Measurements from ENCODE around the gene DYNC1I2.
"Not testable (repeated sequence)": the region's sequence is repeated elsewhere in the genome, so short reads cannot be mapped to it uniquely, and the experiment has no call there.

DYNC1I2 gene

GRCh38 chr2:171774581-171774980 lies 87.3 kb downstream of the DYNC1I2 start:
- DNase-seq (ENCODE audit: low spot score) = not testable (repeated sequence)

- DNase-seq (ENCODE audit: low spot score) = no peak
These were observed 91.2 kb downstream of the DYNC1I2 start for GRCh38 chr2:171778515-171778914.

DNA sequence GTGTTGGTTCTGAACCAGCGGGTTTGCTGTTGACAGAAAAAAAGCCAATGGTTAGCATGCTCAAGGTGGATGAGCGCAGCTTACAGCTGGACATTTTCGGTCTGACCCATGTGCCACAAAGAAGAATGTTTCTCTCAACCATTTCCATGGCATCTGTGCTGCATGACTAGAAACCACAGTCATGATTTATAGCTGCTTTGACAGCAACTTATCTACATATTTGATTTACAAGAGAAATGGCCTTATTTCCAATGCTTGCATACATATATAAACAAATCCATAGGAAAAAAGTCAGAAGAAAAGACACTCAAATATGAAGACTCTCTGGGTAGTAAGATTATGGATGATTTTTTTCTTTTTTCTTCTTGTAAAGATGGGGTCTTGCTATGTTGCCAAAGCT lies 98.2 kb downstream of the DYNC1I2 start:
- DNase-seq (ENCODE audit: low spot score) = no peak

- DNase-seq (ENCODE audit: low spot score) = no peak
These were observed 100.2 kb downstream of the DYNC1I2 start for GRCh38 chr2:171787333-171788072.

GRCh38 chr2:171788316-171788993 lies 101.2 kb downstream of the DYNC1I2 start:
- DNase-seq (ENCODE audit: low spot score) = no peak

GRCh38 chr2:171789956-171790355 lies 102.7 kb downstream of the DYNC1I2 start:
- no peak for DNase-seq (ENCODE audit: low spot score)

DNA sequence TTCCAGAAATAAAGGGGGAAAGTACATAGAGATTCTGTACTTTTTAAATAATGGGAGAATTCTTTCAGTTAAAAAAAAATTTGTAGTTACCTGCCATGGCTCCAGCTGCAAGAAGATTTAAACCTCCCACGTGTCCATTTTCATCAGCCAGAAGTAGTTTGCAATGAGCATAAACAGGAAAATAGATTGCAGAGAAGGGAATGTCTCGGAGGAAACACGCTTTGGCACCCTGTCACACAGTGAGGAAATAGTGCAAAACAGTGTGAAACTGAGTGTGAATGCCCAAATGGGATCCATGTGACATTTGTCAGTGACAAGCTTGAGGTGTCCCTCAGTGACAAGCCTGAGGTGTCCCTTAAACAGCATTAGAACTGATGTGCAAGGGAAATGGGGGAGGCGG lies 104.1 kb downstream of the DYNC1I2 start:
- no peak for DNase-seq (ENCODE audit: low spot score)

DNA sequence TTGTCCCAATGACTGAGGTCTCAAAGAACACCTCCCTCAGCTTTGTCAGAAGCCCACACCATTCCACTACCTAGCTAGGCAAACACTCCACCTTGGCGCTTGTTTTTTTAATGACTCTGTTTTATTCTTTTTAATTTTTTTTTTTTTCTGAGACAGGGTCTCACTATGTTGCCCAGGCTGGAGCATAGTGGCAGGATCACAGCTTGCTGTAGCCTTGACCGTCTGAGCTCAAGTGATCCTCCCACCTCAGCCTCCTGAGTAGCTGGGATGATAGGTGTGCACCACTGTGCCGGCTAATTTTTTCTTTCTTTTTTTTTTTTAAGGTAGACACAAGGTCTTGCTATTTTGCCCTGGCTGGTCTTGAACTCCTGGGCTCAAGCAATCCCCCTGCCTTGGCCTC lies 104.9 kb downstream of the DYNC1I2 start:
- DNase-seq (ENCODE audit: low spot score) = no peak

DNA sequence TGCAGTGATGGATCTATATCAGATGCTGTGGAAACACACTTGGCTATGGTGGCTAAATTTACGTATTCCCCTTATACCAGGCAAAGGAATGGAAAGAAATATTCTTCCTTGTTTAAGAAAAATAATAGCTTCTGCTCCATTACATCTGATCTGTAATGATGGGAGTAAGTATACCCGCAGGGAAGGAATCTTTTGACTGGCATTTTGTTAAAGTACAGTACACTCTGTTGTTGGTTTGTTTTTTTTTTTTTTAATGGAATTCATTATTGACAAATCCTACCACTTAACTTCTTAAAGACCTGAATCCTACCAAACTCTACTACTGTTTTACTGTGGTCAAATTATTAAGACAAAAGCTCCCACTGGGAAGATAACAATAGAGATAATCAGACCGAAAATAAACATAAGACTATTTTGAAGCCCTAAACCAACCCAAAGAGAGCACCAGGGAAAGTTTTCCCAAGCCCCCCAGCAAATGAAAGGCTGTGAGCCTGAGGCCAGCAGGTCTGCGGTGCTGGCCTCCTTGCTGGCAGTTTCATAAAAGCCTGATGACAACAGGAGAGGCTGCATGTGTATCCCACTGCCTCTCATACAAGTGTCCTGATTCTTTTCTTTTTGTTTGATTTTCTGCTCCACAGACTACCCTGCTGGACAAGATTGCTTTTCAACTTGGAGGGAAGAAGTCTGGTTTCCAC lies 105.8 kb downstream of the DYNC1I2 start:
- DNase-seq (ENCODE audit: low spot score) = no peak

DNA sequence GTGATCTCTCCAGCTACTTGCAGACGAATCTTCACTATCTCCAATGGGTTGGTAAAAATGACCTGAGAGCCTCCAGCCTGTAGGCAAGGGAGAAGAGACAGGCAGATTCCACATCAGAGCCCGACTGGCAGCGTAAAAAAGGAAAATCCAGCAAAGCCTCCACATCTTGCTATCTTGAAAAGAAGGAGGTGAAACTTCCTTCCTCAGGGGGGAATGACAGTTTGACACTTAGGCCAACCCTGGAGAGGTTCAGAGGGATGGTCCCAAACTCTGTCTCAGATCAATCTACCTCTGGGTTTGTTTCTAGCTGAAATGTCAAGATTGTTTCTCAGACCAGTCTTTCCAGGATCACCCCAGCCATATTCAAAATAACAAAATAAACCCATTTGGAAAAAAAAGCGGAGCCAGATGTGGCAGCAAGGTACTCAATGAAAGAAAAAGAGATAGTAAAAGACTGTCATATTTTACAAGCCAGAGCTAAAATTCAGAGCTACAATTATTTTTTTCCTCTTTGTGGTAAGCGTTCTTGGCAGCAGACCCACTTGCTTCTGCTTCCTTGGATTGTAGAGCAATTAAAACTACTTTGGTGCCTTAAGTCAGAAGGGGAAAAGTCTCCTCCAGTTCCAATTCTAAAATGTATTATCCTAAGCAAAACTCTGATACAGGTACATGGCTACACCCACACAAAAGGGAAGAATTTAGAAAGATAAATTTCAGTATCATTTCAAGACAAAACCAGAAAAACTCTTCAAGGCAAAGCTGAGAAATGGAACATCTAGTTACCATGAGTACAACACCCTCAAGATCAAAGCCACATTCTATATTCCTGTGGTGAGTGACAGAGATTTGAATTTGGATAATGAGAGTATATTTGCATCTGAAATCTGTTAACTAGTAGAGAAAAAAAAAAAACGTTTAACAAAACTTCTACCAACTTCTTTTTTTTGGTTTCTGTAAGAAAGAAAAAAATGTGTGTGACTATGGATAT lies 106.7 kb downstream of the DYNC1I2 start:
- no peak for DNase-seq (ENCODE audit: low spot score)

- peak; percentile 67 for DNase-seq (ENCODE audit: low spot score)
These were observed 107.6 kb downstream of the DYNC1I2 start for GRCh38 chr2:171794918-171795317.
